Keratinocyte (primary cell): ENCODE data around the gene PRPF18. TPM values are rescaled to one million over a fixed set of nuclear protein-coding genes. Genes with fewer than 3 reads are reported as not detected.

Experiments used
- DNase-seq: peaks from one replicate; pipeline ENCODE4 v3.0.0-alpha.2; 2011; ENCODE audit warnings: low read depth, missing footprints, low spot score
- FAIRE-seq: peaks from 2 replicates; lab custom pipeline; 2011; peaks lifted over from hg19 to GRCh38; lab: Jason Lieb, UNC
- H2AFZ ChIP-seq: 2 replicates; pipeline ENCODE4 v1.6.0; 2012; ENCODE audit warnings: low read length, control low read depth, inconsistent platforms; ENCODE audit not compliant: control insufficient read depth
- H3K27ac ChIP-seq: 2 replicates; pipeline ENCODE4 v1.5.1; 2011; ENCODE audit warnings: low read length; ENCODE audit not compliant: control insufficient read depth, insufficient read depth
- H3K27me3 ChIP-seq: 3 replicates; pipeline ENCODE4 v1.6.0; 2011; ENCODE audit warnings: low read length; ENCODE audit not compliant: control insufficient read depth, insufficient read depth; ENCODE audit errors: extremely low read depth
- H3K36me3 ChIP-seq, 2 experiments: 2 replicates in 1 of 2; 3 replicates in 1 of 2; pipeline ENCODE4 v1.5.1; 2011; ENCODE audit warnings: low read length in 2 of 2, mild to moderate bottlenecking in 1 of 2; ENCODE audit not compliant: control insufficient read depth in 2 of 2, insufficient read depth in 2 of 2; ENCODE audit errors: extremely low read depth in 1 of 2
- H3K4me1 ChIP-seq: 3 replicates; pipeline ENCODE4 v1.5.1; 2011; ENCODE audit warnings: low read length; ENCODE audit not compliant: control insufficient read depth, insufficient read depth; ENCODE audit errors: extremely low read depth
- H3K4me2 ChIP-seq: 3 replicates; pipeline ENCODE4 v1.6.0; 2011; ENCODE audit warnings: low read depth, low read length; ENCODE audit not compliant: control insufficient read depth, insufficient read depth; ENCODE audit errors: extremely low read depth
- H3K4me3 ChIP-seq, 3 experiments: fragments of 200-600 bp in 1 of 3; sonication (generic) in 1 of 3; 2 replicates in 2 of 3; 3 replicates in 1 of 3; pipeline ENCODE4 v1.5.1; 2011 to 2016; ENCODE audit warnings: low read length in 3 of 3, mild to moderate bottlenecking in 3 of 3, control low read depth in 2 of 3, inconsistent platforms in 1 of 3, low read depth in 1 of 3, mixed read lengths in 1 of 3, mixed run types in 1 of 3, moderate library complexity in 1 of 3; ENCODE audit not compliant: control insufficient read depth in 2 of 3, insufficient read depth in 2 of 3; ENCODE audit errors: extremely low read depth in 1 of 3
- H3K79me2 ChIP-seq: 2 replicates; pipeline ENCODE4 v1.6.0; 2012; ENCODE audit warnings: low read length; ENCODE audit not compliant: control insufficient read depth, insufficient read depth
- H3K9ac ChIP-seq: 3 replicates; pipeline ENCODE4 v1.6.0; 2011; ENCODE audit warnings: low read length; ENCODE audit not compliant: control insufficient read depth, insufficient read depth; ENCODE audit errors: extremely low read depth
- H3K9me1 ChIP-seq: 3 replicates; pipeline ENCODE4 v1.6.0; 2011; ENCODE audit warnings: low read length; ENCODE audit not compliant: control insufficient read depth, insufficient read depth; ENCODE audit errors: extremely low read depth
- H3K9me3 ChIP-seq: 2 replicates; pipeline ENCODE4 v1.5.1; 2012; ENCODE audit warnings: low read depth, low read length; ENCODE audit not compliant: control insufficient read depth
- H4K20me1 ChIP-seq: 3 replicates; pipeline ENCODE4 v1.6.0; 2011; ENCODE audit warnings: low read length; ENCODE audit not compliant: control insufficient read depth, insufficient read depth; ENCODE audit errors: extremely low read depth
- CTCF ChIP-seq, 3 experiments: IDR thresholded peaks in 1 of 3; conservative IDR thresholded peaks in 1 of 3; optimal IDR thresholded peaks in 1 of 3; 2 replicates in 2 of 3; 3 replicates in 1 of 3; pipeline versions ENCODE3 to v1.5.1; 2011; ENCODE audit warnings: low read length in 3 of 3, mild to moderate bottlenecking in 3 of 3, moderate library complexity in 2 of 3, control low read depth in 1 of 3, inconsistent platforms in 1 of 3; ENCODE audit not compliant: insufficient read depth in 2 of 3; ENCODE audit errors: extremely low read depth in 1 of 3
- EZH2 ChIP-seq: IDR thresholded peaks from one replicate; pipeline ENCODE4 v1.6.1; 2012; ENCODE audit warnings: inconsistent platforms, mild to moderate bottlenecking, low read length, moderate library complexity
- dilution Hi-C: fragments of 300-500 bp; cut with MboI; formaldehyde crosslinking; loops from one replicate; pipeline ENCODE4 v1.7.0; 2020; ENCODE audit warnings: low sequenced_read_pairs; ENCODE audit not compliant: extremely low pct_ligation_motif_present
- polyA plus RNA-seq, 5 experiments: library from polyadenylated mRNA; depleted of rRNA in 3 of 5; stranded (reverse) in 3 of 5; stranded (forward) in 1 of 5; unstranded in 1 of 5; fragments of >200 nt; gene quantifications; 1 replicate in 1 of 5; 2 replicates in 3 of 5; 3 replicates in 1 of 5; pipeline versions ENCODE4 v1.2.1 to v1.2.3, GENCODE V29; 2011 to 2012; ENCODE audit warnings: missing spikeins in 2 of 5, low read depth in 1 of 5, low replicate concordance in 1 of 5

PRPF18 gene
- polyA plus RNA-seq, 1 donor (not counting 4 experiments of a cell fraction or from before 2014, with no cell fraction given): 28.0 TPM

- no peak for TF ChIP-seq EZH2
- peak in 1 of 3 experiments; percentile 42 for TF ChIP-seq CTCF (optimal IDR thresholded peaks at IDR 0.05 in 1 of 3, IDR thresholded peaks at IDR 0.05 in 1 of 3, conservative IDR thresholded peaks at IDR 0.05 in 1 of 3; ENCODE audit: extremely low read depth in 1 of 3, insufficient read depth in 2 of 3, low read length in 3 of 3)
- H3K4me2 ChIP-seq: no peak overlapping the region
- H3K4me3 ChIP-seq: no peak overlapping the region
- H3K9me1 ChIP-seq: no peaks in the 10 kb centered on the region
- DNase-seq (no peak), FAIRE-seq (peak; percentile 67)
- no peaks in the 10 kb centered on the region for H3K27me3 ChIP-seq
- H3K27ac ChIP-seq: no peak overlapping the region
- no peaks in the 10 kb centered on the region for H3K9me3 ChIP-seq
- no peaks in the 10 kb centered on the region for H3K79me2 ChIP-seq
- H3K4me1 ChIP-seq: peaks cover 10% of the 10 kb centered on the region
- H2AFZ ChIP-seq: no peak overlapping the region
- dilution Hi-C loops: no loop called here
- H3K9ac ChIP-seq: no peak overlapping the region
- peaks cover 5 to 23% of the 10 kb centered on the region in 2 experiments for H3K36me3 ChIP-seq
- H4K20me1 ChIP-seq: no peaks in the 10 kb centered on the region
Measured at GRCh38 chr10:13613519-13613918, 26.8 kb downstream of the PRPF18 start.

GRCh38 chr10:13614530-13615332 is 28.0 kb downstream of the PRPF18 start:
- FAIRE-seq: peak; percentile 90
- no peak overlapping the region for H3K27ac ChIP-seq
- no peaks in the 10 kb centered on the region for H3K27me3 ChIP-seq
- peaks cover 5 to 25% of the 10 kb centered on the region in 2 experiments for H3K36me3 ChIP-seq
- no peaks in the 10 kb centered on the region for H3K9me3 ChIP-seq
- no peak overlapping the region for H3K4me3 ChIP-seq
- H2AFZ ChIP-seq: no peak overlapping the region
- no peak for DNase-seq
- no peak overlapping the region for H3K9ac ChIP-seq
- H4K20me1 ChIP-seq: no peaks in the 10 kb centered on the region
- dilution Hi-C loops: no loop called here
- TF ChIP-seq CTCF (optimal IDR thresholded peaks at IDR 0.05 in 1 of 3, IDR thresholded peaks at IDR 0.05 in 1 of 3, conservative IDR thresholded peaks at IDR 0.05 in 1 of 3; ENCODE audit: extremely low read depth in 1 of 3, insufficient read depth in 2 of 3, low read length in 3 of 3): peak in 1 of 3 experiments; percentile 4
- TF ChIP-seq EZH2: no peak
- peaks cover 10% of the 10 kb centered on the region for H3K4me1 ChIP-seq
- H3K79me2 ChIP-seq: no peaks in the 10 kb centered on the region
- no peak overlapping the region for H3K4me2 ChIP-seq
- no peaks in the 10 kb centered on the region for H3K9me1 ChIP-seq
